Parathyroid adenoma (tissue), 2 donors: ENCODE results near the gene OOEP.

Source experiments
- H2AFZ ChIP-seq: fragments of 300-600 bp; sonication (generic); one replicate; pipeline ENCODE4 v1.7.0; 2017; ENCODE audit warnings: antibody characterized with exemption, mild to moderate bottlenecking
- H3K27ac ChIP-seq: fragments of 300-600 bp; sonication (generic); one replicate; pipeline ENCODE4 v1.7.0; 2017
- H3K27me3 ChIP-seq: fragments of 300-600 bp; sonication (generic); one replicate; pipeline ENCODE4 v1.7.0; 2017; ENCODE audit warnings: low read length; ENCODE audit not compliant: control insufficient read depth, insufficient read depth
- H3K36me3 ChIP-seq: fragments of 300-600 bp; sonication (generic); one replicate; pipeline ENCODE4 v1.7.0; 2017; ENCODE audit warnings: low read length; ENCODE audit not compliant: control insufficient read depth, insufficient read depth
- H3K4me1 ChIP-seq: fragments of 300-600 bp; sonication (generic); one replicate; pipeline ENCODE4 v1.7.0; 2017; ENCODE audit warnings: control low read depth
- H3K4me2 ChIP-seq: fragments of 300-600 bp; sonication (generic); one replicate; pipeline ENCODE4 v1.7.0; 2017; ENCODE audit warnings: low read length
- H3K4me3 ChIP-seq: fragments of 300-600 bp; sonication (generic); one replicate; pipeline ENCODE4 v1.7.0; 2017; ENCODE audit warnings: low read depth, low read length
- H3K79me2 ChIP-seq: fragments of 300-600 bp; sonication (generic); one replicate; pipeline ENCODE4 v1.7.0; 2017; ENCODE audit warnings: control low read depth
- H3K9ac ChIP-seq: fragments of 300-600 bp; sonication (generic); one replicate; pipeline ENCODE4 v1.7.0; 2017; ENCODE audit warnings: mild to moderate bottlenecking
- H3K9me3 ChIP-seq: fragments of 300-600 bp; sonication (generic); one replicate; pipeline ENCODE4 v1.7.0; 2017; ENCODE audit warnings: low read length; ENCODE audit not compliant: control insufficient read depth
- TF ChIP-seq, protein P1 (sequence below): fragments of 300-600 bp; sonication (generic); IDR thresholded peaks from one replicate; pipeline ENCODE4 v1.7.0; 2017; ENCODE audit warnings: antibody characterized with exemption, mild to moderate bottlenecking
- donor health status: primary hyperparathyroidism.

Gene OOEP

DNA sequence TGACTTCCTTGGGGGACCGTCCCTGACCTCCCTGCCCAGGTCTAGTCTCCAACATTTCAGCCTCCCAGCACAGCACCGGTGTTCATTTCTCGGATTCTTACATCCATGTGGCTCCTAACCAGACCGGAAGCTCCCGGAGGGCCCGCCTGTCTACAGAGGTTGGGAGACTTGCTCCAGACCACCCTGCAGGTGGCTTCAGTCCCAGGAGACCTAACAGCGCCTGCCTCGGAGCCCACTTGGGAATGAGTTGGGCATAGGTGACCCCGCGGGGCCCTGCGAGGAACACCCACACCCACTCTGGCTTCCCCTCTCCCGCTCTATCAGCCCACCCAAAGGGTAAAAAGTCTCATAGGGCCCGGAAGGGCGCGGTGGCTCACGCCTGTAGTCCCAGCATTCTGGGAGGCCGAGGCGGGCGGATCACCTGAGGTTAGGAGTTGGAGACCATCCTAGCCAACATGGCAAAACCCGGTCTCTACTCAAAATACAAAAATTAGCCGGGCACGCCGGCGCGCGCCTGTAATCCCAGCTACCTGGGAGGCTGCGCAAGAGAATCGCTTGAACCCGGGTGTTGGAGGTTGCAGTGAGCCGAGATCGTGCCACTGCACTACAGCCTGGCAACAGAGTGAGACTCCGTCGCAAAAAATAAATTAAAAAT lies 21.0 kb downstream of the OOEP start:
- Histone ChIP-seq H3K79me2 (no peaks in the 10 kb centered on the region), H3K36me3 (no peaks in the 10 kb centered on the region), H3K9me3 (no peaks in the 10 kb centered on the region), H3K9ac (no peak overlapping the region), H3K4me2 (no peak overlapping the region), H3K4me1 (no peaks in the 10 kb centered on the region), H3K27me3 (no peaks in the 10 kb centered on the region), H3K4me3 (no peak overlapping the region), H3K27ac (no peak overlapping the region), H2AFZ (no peak overlapping the region)
- TF ChIP-seq, protein P1, sequence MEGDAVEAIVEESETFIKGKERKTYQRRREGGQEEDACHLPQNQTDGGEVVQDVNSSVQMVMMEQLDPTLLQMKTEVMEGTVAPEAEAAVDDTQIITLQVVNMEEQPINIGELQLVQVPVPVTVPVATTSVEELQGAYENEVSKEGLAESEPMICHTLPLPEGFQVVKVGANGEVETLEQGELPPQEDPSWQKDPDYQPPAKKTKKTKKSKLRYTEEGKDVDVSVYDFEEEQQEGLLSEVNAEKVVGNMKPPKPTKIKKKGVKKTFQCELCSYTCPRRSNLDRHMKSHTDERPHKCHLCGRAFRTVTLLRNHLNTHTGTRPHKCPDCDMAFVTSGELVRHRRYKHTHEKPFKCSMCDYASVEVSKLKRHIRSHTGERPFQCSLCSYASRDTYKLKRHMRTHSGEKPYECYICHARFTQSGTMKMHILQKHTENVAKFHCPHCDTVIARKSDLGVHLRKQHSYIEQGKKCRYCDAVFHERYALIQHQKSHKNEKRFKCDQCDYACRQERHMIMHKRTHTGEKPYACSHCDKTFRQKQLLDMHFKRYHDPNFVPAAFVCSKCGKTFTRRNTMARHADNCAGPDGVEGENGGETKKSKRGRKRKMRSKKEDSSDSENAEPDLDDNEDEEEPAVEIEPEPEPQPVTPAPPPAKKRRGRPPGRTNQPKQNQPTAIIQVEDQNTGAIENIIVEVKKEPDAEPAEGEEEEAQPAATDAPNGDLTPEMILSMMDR, result no peak

DNA sequence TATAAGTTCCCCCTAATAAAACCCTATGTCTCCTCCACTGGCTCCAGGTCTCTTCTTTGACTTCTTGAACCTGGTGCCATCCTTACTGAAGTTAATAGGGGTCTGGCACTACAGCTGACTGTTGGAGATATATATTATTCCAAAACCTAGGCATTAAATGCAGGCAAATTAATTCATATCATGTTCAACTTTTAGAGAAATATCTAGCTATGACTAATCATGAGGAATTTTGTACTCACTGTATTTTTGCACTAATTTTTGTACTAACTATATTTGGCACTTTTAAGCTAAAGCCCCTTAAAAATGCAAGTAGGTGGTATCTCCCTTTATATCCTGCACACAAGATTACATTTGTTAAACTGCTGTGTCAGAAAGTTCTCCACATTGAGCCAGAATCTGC lies 26.5 kb downstream of the OOEP start:
- no peak overlapping the region for H3K9ac ChIP-seq
- TF ChIP-seq, protein P1, result no peak
- no peak overlapping the region for H3K4me3 ChIP-seq
- no peaks in the 10 kb centered on the region for H3K36me3 ChIP-seq
- H3K4me1 ChIP-seq, result no peaks in the 10 kb centered on the region
- H2AFZ ChIP-seq, result no peak overlapping the region
- H3K27ac ChIP-seq, result no peak overlapping the region
- H3K9me3 ChIP-seq, result no peaks in the 10 kb centered on the region
- H3K4me2 ChIP-seq, result no peak overlapping the region
- no peaks in the 10 kb centered on the region for H3K27me3 ChIP-seq
- no peaks in the 10 kb centered on the region for H3K79me2 ChIP-seq

DNA sequence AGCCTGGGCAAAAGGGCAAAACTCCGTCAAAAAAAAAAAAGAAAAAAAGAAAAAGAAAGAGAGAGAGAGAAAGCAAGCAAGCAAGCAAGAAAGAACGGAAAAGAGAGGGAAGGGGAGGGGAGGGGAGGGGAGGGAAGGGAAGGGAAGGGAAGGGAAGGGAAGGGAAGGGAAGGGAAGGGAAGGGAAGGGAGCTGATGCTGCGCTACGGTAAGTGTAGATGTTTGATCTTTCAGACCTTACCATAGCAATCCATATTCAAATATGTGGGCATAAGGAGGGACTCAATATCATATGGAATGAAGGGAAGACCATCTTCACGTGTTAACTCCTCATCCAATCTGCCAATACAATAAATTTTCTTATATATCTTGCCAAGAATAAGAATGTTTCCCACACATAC lies 27.5 kb downstream of the OOEP start:
- no peak overlapping the region for H2AFZ ChIP-seq
- H3K79me2 ChIP-seq, result no peaks in the 10 kb centered on the region
- H3K36me3 ChIP-seq, result no peaks in the 10 kb centered on the region
- H3K27ac ChIP-seq, result no peak overlapping the region
- no peak overlapping the region for H3K4me2 ChIP-seq
- TF ChIP-seq, protein P1, result no peak
- no peaks in the 10 kb centered on the region for H3K9me3 ChIP-seq
- no peaks in the 10 kb centered on the region for H3K4me1 ChIP-seq
- no peak overlapping the region for H3K9ac ChIP-seq
- H3K4me3 ChIP-seq, result no peak overlapping the region
- no peaks in the 10 kb centered on the region for H3K27me3 ChIP-seq

DNA sequence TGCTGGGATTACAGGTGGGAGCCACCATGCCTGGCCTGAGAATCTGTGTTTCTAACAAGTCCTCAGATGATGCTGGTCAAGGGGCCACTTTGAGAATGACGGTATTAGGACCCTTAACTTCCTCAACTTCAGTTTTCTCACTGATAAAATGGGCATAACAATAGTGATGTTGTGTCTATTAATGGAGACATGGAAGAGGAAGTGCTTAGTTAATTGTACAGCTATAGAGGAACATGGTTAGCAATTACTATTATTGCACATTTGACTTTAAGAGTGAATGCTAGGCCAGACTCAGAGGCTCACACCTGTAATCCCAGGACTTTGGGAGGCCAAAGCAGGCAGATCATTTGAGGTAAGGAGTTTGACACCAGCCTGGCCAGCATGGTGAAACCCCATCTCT lies 28.4 kb downstream of the OOEP start:
- H3K4me3 ChIP-seq, result no peak overlapping the region
- H3K27me3 ChIP-seq, result no peaks in the 10 kb centered on the region
- H2AFZ ChIP-seq, result no peak overlapping the region
- H3K27ac ChIP-seq, result no peak overlapping the region
- H3K36me3 ChIP-seq, result no peaks in the 10 kb centered on the region
- no peaks in the 10 kb centered on the region for H3K79me2 ChIP-seq
- TF ChIP-seq, protein P1, result no peak
- no peak overlapping the region for H3K4me2 ChIP-seq
- no peaks in the 10 kb centered on the region for H3K9me3 ChIP-seq
- H3K4me1 ChIP-seq, result no peaks in the 10 kb centered on the region
- no peak overlapping the region for H3K9ac ChIP-seq

DNA sequence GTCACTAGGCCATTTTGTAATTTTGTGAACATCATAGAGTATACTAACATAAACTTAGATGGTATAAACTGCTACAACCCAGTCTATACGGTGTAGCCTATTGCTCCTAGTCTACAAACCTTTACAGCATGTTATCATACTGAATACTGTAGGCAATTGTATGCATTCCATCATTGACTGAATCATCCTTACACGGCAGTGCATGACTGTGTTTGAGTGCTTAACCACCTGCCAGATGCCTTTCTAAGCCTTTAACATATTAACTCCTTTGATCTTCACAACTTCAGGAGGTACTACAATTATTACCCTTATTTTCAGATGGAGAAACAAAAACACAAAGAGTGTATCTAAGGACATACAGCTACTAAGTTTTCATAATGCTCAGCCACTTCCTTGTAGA lies 29.6 kb downstream of the OOEP start:
- H3K4me2 ChIP-seq, result no peak overlapping the region
- no peak overlapping the region for H2AFZ ChIP-seq
- no peak overlapping the region for H3K9ac ChIP-seq
- no peaks in the 10 kb centered on the region for H3K4me1 ChIP-seq
- H3K9me3 ChIP-seq, result no peaks in the 10 kb centered on the region
- no peaks in the 10 kb centered on the region for H3K79me2 ChIP-seq
- H3K27ac ChIP-seq, result no peak overlapping the region
- TF ChIP-seq, protein P1, result no peak
- H3K36me3 ChIP-seq, result no peaks in the 10 kb centered on the region
- H3K27me3 ChIP-seq, result no peaks in the 10 kb centered on the region
- H3K4me3 ChIP-seq, result no peak overlapping the region
